Measurements from ENCODE around the gene APBA1.

DNA sequence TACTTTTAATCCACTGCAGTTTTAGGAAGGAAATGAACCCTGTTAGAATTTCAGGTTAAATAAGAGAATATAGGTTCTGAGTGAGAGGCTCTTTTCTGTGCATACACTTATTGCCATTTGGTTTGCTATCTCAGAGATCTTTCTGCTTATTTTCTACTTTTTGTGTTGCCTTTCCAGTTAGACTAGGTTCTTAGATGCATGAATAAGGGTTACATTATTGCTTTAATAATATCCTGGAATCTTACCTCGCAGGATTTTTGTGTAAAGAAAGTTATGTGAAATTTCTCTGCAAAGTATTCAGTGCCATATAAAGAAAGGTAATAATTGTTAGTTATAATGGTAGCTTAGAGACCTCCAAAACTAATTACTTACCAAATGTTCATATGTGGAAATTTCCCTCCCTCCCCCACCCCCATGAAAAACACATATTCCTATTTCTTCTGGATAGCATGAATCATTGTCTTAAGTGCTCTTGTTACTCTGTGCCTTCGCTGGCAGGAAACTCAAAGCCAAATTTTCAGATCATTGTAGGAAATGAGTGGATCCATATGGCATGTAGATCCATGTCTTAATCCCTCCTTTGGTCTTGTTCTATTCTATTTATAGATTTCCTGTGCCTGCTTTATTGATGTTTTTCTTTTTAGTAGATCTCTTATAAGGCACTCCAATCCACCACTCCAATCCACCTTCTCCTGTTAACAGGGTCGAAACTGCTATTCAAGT lies 2.7 kb upstream of the APBA1 start:
- TF ChIP-seq, protein P1, sequence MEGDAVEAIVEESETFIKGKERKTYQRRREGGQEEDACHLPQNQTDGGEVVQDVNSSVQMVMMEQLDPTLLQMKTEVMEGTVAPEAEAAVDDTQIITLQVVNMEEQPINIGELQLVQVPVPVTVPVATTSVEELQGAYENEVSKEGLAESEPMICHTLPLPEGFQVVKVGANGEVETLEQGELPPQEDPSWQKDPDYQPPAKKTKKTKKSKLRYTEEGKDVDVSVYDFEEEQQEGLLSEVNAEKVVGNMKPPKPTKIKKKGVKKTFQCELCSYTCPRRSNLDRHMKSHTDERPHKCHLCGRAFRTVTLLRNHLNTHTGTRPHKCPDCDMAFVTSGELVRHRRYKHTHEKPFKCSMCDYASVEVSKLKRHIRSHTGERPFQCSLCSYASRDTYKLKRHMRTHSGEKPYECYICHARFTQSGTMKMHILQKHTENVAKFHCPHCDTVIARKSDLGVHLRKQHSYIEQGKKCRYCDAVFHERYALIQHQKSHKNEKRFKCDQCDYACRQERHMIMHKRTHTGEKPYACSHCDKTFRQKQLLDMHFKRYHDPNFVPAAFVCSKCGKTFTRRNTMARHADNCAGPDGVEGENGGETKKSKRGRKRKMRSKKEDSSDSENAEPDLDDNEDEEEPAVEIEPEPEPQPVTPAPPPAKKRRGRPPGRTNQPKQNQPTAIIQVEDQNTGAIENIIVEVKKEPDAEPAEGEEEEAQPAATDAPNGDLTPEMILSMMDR (IDR thresholded peaks at IDR 0.05; ENCODE audit: insufficient read depth, low read length) = no peak
- TF ChIP-seq GABPA (IDR thresholded peaks at IDR 0.05; ENCODE audit: low read depth) = no peak
- no peak for TF ChIP-seq POLR2AphosphoS5 (IDR thresholded peaks at IDR 0.05; ENCODE audit: low read depth)
- TF ChIP-seq, protein P2, sequence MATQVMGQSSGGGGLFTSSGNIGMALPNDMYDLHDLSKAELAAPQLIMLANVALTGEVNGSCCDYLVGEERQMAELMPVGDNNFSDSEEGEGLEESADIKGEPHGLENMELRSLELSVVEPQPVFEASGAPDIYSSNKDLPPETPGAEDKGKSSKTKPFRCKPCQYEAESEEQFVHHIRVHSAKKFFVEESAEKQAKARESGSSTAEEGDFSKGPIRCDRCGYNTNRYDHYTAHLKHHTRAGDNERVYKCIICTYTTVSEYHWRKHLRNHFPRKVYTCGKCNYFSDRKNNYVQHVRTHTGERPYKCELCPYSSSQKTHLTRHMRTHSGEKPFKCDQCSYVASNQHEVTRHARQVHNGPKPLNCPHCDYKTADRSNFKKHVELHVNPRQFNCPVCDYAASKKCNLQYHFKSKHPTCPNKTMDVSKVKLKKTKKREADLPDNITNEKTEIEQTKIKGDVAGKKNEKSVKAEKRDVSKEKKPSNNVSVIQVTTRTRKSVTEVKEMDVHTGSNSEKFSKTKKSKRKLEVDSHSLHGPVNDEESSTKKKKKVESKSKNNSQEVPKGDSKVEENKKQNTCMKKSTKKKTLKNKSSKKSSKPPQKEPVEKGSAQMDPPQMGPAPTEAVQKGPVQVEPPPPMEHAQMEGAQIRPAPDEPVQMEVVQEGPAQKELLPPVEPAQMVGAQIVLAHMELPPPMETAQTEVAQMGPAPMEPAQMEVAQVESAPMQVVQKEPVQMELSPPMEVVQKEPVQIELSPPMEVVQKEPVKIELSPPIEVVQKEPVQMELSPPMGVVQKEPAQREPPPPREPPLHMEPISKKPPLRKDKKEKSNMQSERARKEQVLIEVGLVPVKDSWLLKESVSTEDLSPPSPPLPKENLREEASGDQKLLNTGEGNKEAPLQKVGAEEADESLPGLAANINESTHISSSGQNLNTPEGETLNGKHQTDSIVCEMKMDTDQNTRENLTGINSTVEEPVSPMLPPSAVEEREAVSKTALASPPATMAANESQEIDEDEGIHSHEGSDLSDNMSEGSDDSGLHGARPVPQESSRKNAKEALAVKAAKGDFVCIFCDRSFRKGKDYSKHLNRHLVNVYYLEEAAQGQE (IDR thresholded peaks at IDR 0.05; ENCODE audit: insufficient replicate concordance, low read depth) = no peak
- TF ChIP-seq SPI1 (IDR thresholded peaks at IDR 0.05; ENCODE audit: borderline replicate concordance, low read depth) = no peak
